ENCODE results near the gene ADO. TPM values are rescaled to one million over a fixed set of nuclear protein-coding genes. Genes with fewer than 3 reads are reported as not detected.
A peak's percentile ranks its signal among the peaks of the same experiment; 100 is the strongest.

ADO gene
- total and polyA plus RNA-seq, 10 of the 15 experiments (the other 5 are each of a cell fraction or from before 2014, with no cell fraction given), result 4.3 to 44.6 (median 18.7) TPM

DNA sequence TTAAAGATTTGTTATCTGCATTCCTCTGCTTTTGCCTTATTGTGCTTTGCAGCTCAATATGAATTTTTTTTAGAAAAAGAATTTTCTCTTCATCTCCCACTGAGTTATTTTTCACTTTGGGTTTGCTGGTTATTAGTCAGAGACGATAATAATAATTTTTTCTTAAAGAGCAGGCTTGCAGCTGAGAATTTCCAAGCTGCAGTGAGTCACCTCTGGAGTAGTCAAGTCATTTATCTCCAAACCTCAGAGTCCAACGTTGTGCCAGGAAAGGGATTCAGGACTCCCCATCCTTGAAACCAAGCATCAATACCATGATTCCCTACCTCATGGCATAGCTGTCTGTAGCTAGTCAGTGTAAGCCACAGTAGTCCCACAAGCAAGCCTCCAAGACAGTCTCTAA, 26.8 kb downstream of the ADO start:
- no peaks in the 10 kb centered on the region for H4K20me1 ChIP-seq (ENCODE audit: control insufficient read depth, insufficient read depth)
- FAIRE-seq (peak; percentile 65), DNase-seq (ENCODE audit: low read depth, low spot score) (no peak), ATAC-seq (peak; percentile 29; the same call in 2 of the 3 replicates)
- H3K4me1 ChIP-seq (ENCODE audit: control insufficient read depth, insufficient read depth, low read length), result peaks cover 7% of the 10 kb centered on the region; the same call in 1 of the 2 replicates
- ChIA-PET CTCF (interaction anchor here (1.1 to 1.9 kb wide), 4 partner anchors 13 to 237 kb away, joined by 4 to 7 read pairs (median 6); no protein-coding TSS in a partner anchor), SMC1A (ENCODE audit: uncharacterized antibody, unreplicated experiment) (interaction anchor here (1.1 to 2.2 kb wide), 5 partner anchors 28 to 394 kb away, joined by 3 to 8 read pairs (median 3); no protein-coding TSS in a partner anchor), POLR2A (interaction anchor here (0.9 kb wide), 1 partner anchor 12 kb away, joined by 3 read pairs; no protein-coding TSS in a partner anchor), RAD21 (ENCODE audit: unreplicated experiment) (interaction anchor here (0.5 to 2.4 kb wide), 5 partner anchors 11 to 253 kb away, joined by 3 to 7 read pairs (median 3); no protein-coding TSS in a partner anchor)
- H3K27ac ChIP-seq (ENCODE audit: control insufficient read depth, insufficient read depth), result no peak overlapping the region
- intact Hi-C loops (cut with micrococcal nuclease; ENCODE audit: unreplicated experiment) (no loop called here), in situ Hi-C loops (cut with MboI) (no loop called here)
- no peak overlapping the region; the same call in 1 of the 2 replicates for H3K4me2 ChIP-seq (ENCODE audit: control insufficient read depth, insufficient read depth)
- 0% methylated on average over 2 of the region's 2 CpGs for WGBS (ENCODE audit: insufficient coverage, insufficient replicate concordance, low lambda C conversion rate, missing lambda C conversion rate)
- no peak overlapping the region for H3K4me3 ChIP-seq
- H3K27me3 ChIP-seq (replicated peaks in 1 of 2; ENCODE audit: control insufficient read depth in 2 of 2, insufficient read depth in 2 of 2, low read length in 1 of 2), result no peaks in the 10 kb centered on the region
- H3K9ac ChIP-seq (ENCODE audit: control insufficient read depth, insufficient read depth, low read length), result no peak overlapping the region
- H3K9me3 ChIP-seq (replicated peaks; ENCODE audit: control insufficient read depth, insufficient read depth, low read length), result no peaks in the 10 kb centered on the region
- H2AFZ ChIP-seq (ENCODE audit: control insufficient read depth, low read depth, low read length), result no peak overlapping the region
- no peaks in the 10 kb centered on the region for H3K79me2 ChIP-seq (ENCODE audit: control insufficient read depth, insufficient read depth, low read length)
- no TSS peak for BruUV-seq (replicated peaks)
- H3K36me3 ChIP-seq (ENCODE audit: control insufficient read depth in 2 of 2, insufficient read depth in 2 of 2, low read length in 1 of 2), result no peaks in the 10 kb centered on the region
- TF ChIP-seq CHD4 (IDR thresholded peaks at IDR 0.05) (no peak), MEF2A (IDR thresholded peaks at IDR 0.05; ENCODE audit: insufficient read depth, low read depth, low read length) (peak; percentile 94), SRF (IDR thresholded peaks at IDR 0.05; ENCODE audit: low read depth in 2 of 2, low read length in 2 of 2) (peak in 1 of 2 experiments; percentile 63; a peak in 1 of 4 replicates), EP300 (IDR thresholded peaks at IDR 0.05; ENCODE audit: borderline replicate concordance in 1 of 2, control insufficient read depth in 1 of 2, low read depth in 2 of 2, low read length in 2 of 2) (0 out of 4 replicates have a peak, but pooled peaks of 1 of the 2 experiments have one; percentile 22), RUNX3 (IDR thresholded peaks at IDR 0.05; ENCODE audit: low read length) (peak; percentile 95), RBBP5 (conservative IDR thresholded peaks at IDR 0.05) (no peak), CHD1 (IDR thresholded peaks at IDR 0.05; ENCODE audit: low read depth, low read length) (no peak), RAD21 (IDR thresholded peaks at IDR 0.05; ENCODE audit: insufficient read depth, low read depth, low read length) (peak; percentile 7; the same call in 1 of the 2 replicates), TCF7 (IDR thresholded peaks at IDR 0.05; ENCODE audit: borderline replicate concordance) (peak; percentile 69; the same call in 1 of the 2 replicates), NFIC (IDR thresholded peaks at IDR 0.05; ENCODE audit: low read depth, low read length) (peak; percentile 98), MTA3 (IDR thresholded peaks at IDR 0.05; ENCODE audit: borderline replicate concordance, low read length) (peak; percentile 76; the same call in 1 of the 2 replicates), ETV6 (conservative IDR thresholded peaks at IDR 0.05 in 1 of 2, IDR thresholded peaks at IDR 0.05 in 1 of 2; ENCODE audit: borderline replicate concordance in 1 of 2, low read depth in 1 of 2) (peak in 1 of 2 experiments; percentile 50; a peak in 1 of 4 replicates), ZBTB11 (CRISPR knock-in tag; IDR thresholded peaks at IDR 0.05) (no peak), CREM (IDR thresholded peaks at IDR 0.05; ENCODE audit: low read depth) (peak; percentile 68), ZBED1 (IDR thresholded peaks at IDR 0.05; ENCODE audit: borderline replicate concordance) (peak; percentile 61; the same call in 1 of the 2 replicates), ZNF274 (IDR thresholded peaks at IDR 0.05; ENCODE audit: insufficient read depth, insufficient read length) (no peak), EED (IDR thresholded peaks at IDR 0.05; ENCODE audit: low read depth) (peak; percentile 98), CEBPB (IDR thresholded peaks at IDR 0.05; ENCODE audit: borderline replicate concordance in 1 of 2, low read depth in 2 of 2, low read length in 2 of 2) (peak in 1 of 2 experiments; percentile 72; a peak in 1 of 4 replicates)
- TF ChIP-seq, protein P1, sequence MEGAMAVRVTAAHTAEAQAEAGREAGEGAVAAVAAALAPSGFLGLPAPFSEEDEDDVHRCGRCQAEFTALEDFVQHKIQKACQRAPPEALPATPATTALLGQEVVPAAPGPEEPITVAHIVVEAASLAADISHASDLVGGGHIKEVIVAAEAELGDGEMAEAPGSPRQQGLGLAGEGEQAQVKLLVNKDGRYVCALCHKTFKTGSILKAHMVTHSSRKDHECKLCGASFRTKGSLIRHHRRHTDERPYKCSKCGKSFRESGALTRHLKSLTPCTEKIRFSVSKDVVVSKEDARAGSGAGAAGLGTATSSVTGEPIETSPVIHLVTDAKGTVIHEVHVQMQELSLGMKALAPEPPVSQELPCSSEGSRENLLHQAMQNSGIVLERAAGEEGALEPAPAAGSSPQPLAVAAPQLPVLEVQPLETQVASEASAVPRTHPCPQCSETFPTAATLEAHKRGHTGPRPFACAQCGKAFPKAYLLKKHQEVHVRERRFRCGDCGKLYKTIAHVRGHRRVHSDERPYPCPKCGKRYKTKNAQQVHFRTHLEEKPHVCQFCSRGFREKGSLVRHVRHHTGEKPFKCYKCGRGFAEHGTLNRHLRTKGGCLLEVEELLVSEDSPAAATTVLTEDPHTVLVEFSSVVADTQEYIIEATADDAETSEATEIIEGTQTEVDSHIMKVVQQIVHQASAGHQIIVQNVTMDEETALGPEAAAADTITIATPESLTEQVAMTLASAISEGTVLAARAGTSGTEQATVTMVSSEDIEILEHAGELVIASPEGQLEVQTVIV (IDR thresholded peaks at IDR 0.05; ENCODE audit: borderline replicate concordance, partially characterized antibody), result no peak
